Suprapubic skin (tissue), 4 donors: ENCODE measurements around the gene BCL11A. TPM values are rescaled to one million over a fixed set of nuclear protein-coding genes. Genes with fewer than 3 reads are reported as not detected.

Experiments
- DNase-seq, 2 donors: peaks; one replicate each; pipeline ENCODE4 v3.0.0-alpha.2; 2019; ENCODE audit warnings: low spot score in 2 of 2
- H3K27ac ChIP-seq: fragments of 200-600 bp; sonication (generic); one replicate; pipeline ENCODE4 v1.5.1; 2019
- H3K27me3 ChIP-seq: fragments of 200-600 bp; sonication (generic); one replicate; pipeline ENCODE4 v1.5.1; 2019
- H3K36me3 ChIP-seq: fragments of 200-600 bp; sonication (generic); one replicate; pipeline ENCODE4 v1.5.1; 2019
- H3K4me1 ChIP-seq: fragments of 200-600 bp; sonication (generic); one replicate; pipeline ENCODE4 v1.5.1; 2019
- H3K4me3 ChIP-seq: fragments of 200-600 bp; sonication (generic); one replicate; pipeline ENCODE4 v1.5.1; 2019; ENCODE audit warnings: mild to moderate bottlenecking
- H3K9me3 ChIP-seq: fragments of 200-600 bp; sonication (generic); one replicate; pipeline ENCODE4 v1.5.1; 2019
- CTCF ChIP-seq, 2 donors: fragments of 200-600 bp in 1 of 2; fragments of 450-650 bp in 1 of 2; sonication (generic) in 1 of 2; IDR thresholded peaks; one replicate each; pipeline ENCODE4 v1.5.1; 2016 to 2019; ENCODE audit warnings: antibody characterized with exemption in 2 of 2, mild to moderate bottlenecking in 1 of 2, moderate library complexity in 1 of 2
- EP300 ChIP-seq: sonication (generic); formaldehyde crosslinking; IDR thresholded peaks from one replicate; pipeline ENCODE4 v1.6.1; 2017; ENCODE audit warnings: antibody characterized with exemption
- POLR2A ChIP-seq, 2 donors: fragments of 450-650 bp; IDR thresholded peaks; one replicate each; pipeline ENCODE4 v1.6.1; 2017; ENCODE audit warnings: antibody characterized with exemption in 2 of 2, mild to moderate bottlenecking in 2 of 2, moderate library complexity in 2 of 2
- POLR2AphosphoS5 ChIP-seq, 3 donors: sonication (generic); formaldehyde crosslinking; IDR thresholded peaks; one replicate each; pipeline ENCODE4 v1.6.1; 2017; ENCODE audit warnings: antibody characterized with exemption in 3 of 3
- WGBS: methylation state at CpG from one replicate; pipeline ENCODE4 v1.1.5; 2018; 5-methylcytosine and 5-hydroxymethylcytosine counted together
- total RNA-seq, 4 donors: library from RNA; depleted of rRNA; stranded (reverse); fragments of >200 nt; gene quantifications; one replicate each; pipeline ENCODE4 v1.1.0, GENCODE V29; 2016

BCL11A gene
- total RNA-seq, 4 donors from 2014 or later, result 67.1 to 222 (median 113) TPM

GRCh38 chr2:60438131-60438530 lies 115.3 kb downstream of the BCL11A start:
- DNase-seq, result no peak
- Histone ChIP-seq H3K27ac (no peak overlapping the region), H3K4me3 (no peak overlapping the region), H3K4me1 (peaks cover 14% of the 10 kb centered on the region), H3K27me3 (no peaks in the 10 kb centered on the region), H3K36me3 (no peaks in the 10 kb centered on the region), H3K9me3 (no peaks in the 10 kb centered on the region)
- 76% methylated on average over 4 of the region's 4 CpGs for WGBS
- TF ChIP-seq POLR2A (IDR thresholded peaks at IDR 0.05), result no peak
- TF ChIP-seq EP300, result no peak
- TF ChIP-seq CTCF (IDR thresholded peaks at IDR 0.05), result no peak
- TF ChIP-seq POLR2AphosphoS5 (IDR thresholded peaks at IDR 0.05), result no peak

- no peak overlapping the region for H3K27ac ChIP-seq
- DNase-seq, result no peak
- no peaks in the 10 kb centered on the region for H3K9me3 ChIP-seq
- H3K36me3 ChIP-seq, result no peaks in the 10 kb centered on the region
- no peak overlapping the region for H3K4me3 ChIP-seq
- WGBS, result 79% methylated on average over 7 of the region's 7 CpGs
- H3K27me3 ChIP-seq, result no peaks in the 10 kb centered on the region
- TF ChIP-seq EP300 (no peak), POLR2AphosphoS5 (IDR thresholded peaks at IDR 0.05) (no peak), POLR2A (IDR thresholded peaks at IDR 0.05) (no peak), CTCF (IDR thresholded peaks at IDR 0.05) (no peak)
- peaks cover 15% of the 10 kb centered on the region for H3K4me1 ChIP-seq
Measured at GRCh38 chr2:60437080-60437696, 116.3 kb downstream of the BCL11A start.

GRCh38 chr2:60433018-60433596 lies 120.3 kb downstream of the BCL11A start:
- WGBS, result 47% methylated on average over 5 of the region's 5 CpGs
- TF ChIP-seq CTCF (IDR thresholded peaks at IDR 0.05), result no peak
- TF ChIP-seq EP300, result no peak
- no peak for TF ChIP-seq POLR2A (IDR thresholded peaks at IDR 0.05)
- TF ChIP-seq POLR2AphosphoS5 (IDR thresholded peaks at IDR 0.05), result no peak
- Histone ChIP-seq H3K4me1 (peaks cover 7% of the 10 kb centered on the region), H3K27ac (no peak overlapping the region), H3K4me3 (no peak overlapping the region), H3K36me3 (no peaks in the 10 kb centered on the region), H3K9me3 (no peaks in the 10 kb centered on the region), H3K27me3 (no peaks in the 10 kb centered on the region)
- no peak for DNase-seq

GRCh38 chr2:60432035-60432601 lies 121.3 kb downstream of the BCL11A start:
- Histone ChIP-seq H3K4me3 (no peak overlapping the region), H3K27ac (no peak overlapping the region), H3K4me1 (peaks cover 7% of the 10 kb centered on the region), H3K9me3 (no peaks in the 10 kb centered on the region), H3K36me3 (no peaks in the 10 kb centered on the region), H3K27me3 (no peaks in the 10 kb centered on the region)
- TF ChIP-seq POLR2AphosphoS5 (IDR thresholded peaks at IDR 0.05), result no peak
- TF ChIP-seq EP300, result no peak
- no peak for TF ChIP-seq POLR2A (IDR thresholded peaks at IDR 0.05)
- TF ChIP-seq CTCF (IDR thresholded peaks at IDR 0.05), result no peak
- 56% methylated on average over 8 of the region's 8 CpGs for WGBS
- no peak for DNase-seq

GRCh38 chr2:60429681-60430080 lies 123.8 kb downstream of the BCL11A start:
- Histone ChIP-seq H3K36me3 (no peaks in the 10 kb centered on the region), H3K9me3 (no peaks in the 10 kb centered on the region), H3K4me3 (no peak overlapping the region), H3K27me3 (no peaks in the 10 kb centered on the region), H3K27ac (no peak overlapping the region), H3K4me1 (peaks cover 7% of the 10 kb centered on the region)
- WGBS, result 90% methylated on average over 4 of the region's 4 CpGs
- DNase-seq, result no peak
- no peak for TF ChIP-seq POLR2AphosphoS5 (IDR thresholded peaks at IDR 0.05)
- no peak for TF ChIP-seq POLR2A (IDR thresholded peaks at IDR 0.05)
- TF ChIP-seq EP300, result no peak
- no peak for TF ChIP-seq CTCF (IDR thresholded peaks at IDR 0.05)
